HG03460 (cell line): ENCODE results near the gene PDE4B.
"Not testable (repeated sequence)": the region's sequence is repeated elsewhere in the genome, so short reads cannot be mapped to it uniquely, and the experiment has no call there.

Source experiments
- ATAC-seq: cut with Tn5 transposase; IDR thresholded peaks from one replicate; pipeline ENCODE4 v1.9.1; 2021; ENCODE audit not compliant: unreplicated experiment

PDE4B gene

DNA sequence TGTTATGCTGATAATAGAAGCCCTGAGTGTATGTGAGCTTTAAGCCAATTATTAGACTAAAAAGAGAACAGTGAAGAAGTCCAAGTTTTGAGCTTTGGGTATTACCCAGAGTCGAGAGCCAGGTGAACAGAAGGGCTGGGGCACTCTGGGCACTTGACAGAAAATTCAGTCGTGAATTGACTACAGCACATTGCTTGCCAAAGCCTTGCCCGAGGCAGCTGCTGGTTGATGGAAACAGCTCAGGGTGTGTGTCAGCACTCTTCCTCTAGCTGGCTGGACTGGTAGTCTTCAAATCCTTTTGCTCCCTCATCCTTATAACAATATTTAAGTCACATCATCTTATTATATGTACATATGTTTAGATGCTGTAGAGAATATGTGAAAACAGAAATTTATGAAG lies 21.3 kb downstream of the PDE4B start:
- no peak for ATAC-seq

DNA sequence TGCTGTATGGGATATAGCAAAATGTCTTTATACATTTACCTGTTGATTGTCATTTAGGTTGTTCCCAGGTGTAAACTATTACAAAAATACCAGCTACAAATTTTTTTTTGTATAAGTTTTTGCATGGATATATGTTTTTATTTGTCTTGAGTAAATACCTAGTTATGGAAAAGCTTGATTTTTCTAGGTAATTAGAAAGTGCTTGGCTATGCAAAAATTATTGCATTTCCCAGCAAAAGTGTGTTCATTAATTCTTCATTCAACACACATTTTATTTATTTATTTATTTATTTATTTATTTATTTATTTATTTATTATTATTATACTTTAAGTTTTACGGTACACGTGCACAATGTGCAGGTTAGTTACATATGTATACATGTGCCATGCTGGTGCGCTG lies 22.1 kb downstream of the PDE4B start:
- no peak for ATAC-seq

DNA sequence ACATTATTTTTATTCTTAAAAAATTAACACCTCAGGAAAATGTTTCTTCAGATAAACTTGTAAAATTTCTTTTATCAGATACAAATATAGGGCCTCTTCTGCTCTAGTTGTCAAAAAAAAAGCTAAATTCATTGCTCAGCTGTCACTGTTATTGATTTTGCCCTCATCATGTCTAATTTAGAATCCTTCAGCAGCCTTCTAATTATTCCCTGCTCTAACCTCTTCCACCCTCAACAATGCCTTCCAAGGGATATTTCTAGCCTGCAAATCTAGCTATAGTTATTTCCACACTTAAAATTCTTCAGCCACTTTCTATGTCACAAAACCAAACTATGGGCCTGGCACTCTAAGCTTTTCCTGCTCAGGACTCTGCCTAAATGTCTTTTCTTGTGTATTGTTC lies 25.2 kb downstream of the PDE4B start:
- no peak for ATAC-seq

DNA sequence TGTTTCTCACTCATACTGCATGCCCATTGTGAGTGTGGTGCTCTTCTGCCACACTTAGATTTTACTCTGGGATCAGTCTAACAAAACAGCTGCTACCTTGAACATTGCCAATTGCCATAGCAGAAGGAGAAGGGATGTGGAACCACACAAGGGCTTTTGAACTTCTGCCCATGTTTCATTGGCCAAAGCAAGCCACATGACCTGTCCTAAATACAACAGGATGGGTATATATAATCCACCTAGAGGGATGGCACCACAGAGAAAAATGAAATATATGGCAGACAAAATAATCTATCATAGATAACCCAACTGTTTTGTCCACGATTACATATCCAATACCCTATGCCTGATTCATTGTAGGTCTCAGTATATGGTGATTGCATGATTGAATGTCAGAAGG lies 26.3 kb downstream of the PDE4B start:
- no peak for ATAC-seq

DNA sequence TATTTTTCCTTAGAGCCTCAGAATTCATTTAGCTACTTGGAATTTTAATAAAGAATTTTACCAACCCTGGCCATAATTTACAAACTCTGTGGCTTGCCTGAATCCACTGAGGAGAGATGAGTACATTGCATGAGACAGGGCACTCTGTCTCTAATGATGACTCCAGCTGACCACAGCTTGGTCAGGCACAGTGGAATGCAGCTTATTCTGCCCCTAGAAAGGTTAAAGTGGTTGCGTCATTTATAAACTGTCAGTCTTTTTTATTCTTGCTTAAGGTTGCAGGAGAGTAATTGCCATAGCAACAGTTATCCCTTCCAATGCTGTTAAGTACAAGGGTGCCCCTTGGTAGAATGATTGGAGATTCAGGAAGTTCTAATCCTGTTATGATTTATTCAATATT lies 28.3 kb downstream of the PDE4B start:
- no peak for ATAC-seq

DNA sequence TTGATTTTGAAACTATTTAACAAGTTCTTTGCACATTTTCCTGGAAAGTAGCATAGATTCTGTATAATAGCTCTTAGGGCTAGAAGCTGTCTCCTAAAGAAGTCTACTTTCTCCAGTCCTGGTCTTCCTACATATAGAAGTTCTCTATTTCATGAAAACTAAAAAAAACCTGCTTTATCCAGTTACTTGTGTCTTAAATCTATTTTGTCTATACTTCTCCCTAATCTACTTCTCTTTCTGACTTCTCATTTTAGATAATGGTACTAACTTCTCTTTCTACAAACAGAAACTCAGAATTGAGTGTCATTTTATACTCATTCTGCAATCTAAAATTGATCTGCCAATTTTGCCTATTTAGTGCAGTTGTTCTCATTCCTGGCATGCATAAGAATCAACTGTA lies 28.7 kb downstream of the PDE4B start:
- ATAC-seq: no peak

DNA sequence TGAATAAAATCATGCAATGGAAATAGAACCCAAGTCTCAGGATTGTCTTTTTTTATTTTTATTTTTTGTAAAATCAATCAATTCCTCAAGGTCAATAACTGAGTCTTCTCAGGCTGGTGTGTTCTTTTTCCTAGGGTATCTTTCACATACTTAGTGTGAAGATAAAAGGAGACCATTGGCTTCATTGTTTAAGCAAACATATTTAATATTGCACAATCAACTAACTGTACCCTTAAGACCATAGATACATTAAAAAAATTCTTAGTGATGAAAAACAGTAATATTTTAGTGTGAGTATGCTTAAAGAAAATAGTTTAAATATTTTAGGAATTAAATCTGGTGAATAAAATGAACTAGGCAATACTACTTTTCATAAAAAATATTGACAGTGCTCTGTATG lies 31.4 kb downstream of the PDE4B start:
- no peak for ATAC-seq

DNA sequence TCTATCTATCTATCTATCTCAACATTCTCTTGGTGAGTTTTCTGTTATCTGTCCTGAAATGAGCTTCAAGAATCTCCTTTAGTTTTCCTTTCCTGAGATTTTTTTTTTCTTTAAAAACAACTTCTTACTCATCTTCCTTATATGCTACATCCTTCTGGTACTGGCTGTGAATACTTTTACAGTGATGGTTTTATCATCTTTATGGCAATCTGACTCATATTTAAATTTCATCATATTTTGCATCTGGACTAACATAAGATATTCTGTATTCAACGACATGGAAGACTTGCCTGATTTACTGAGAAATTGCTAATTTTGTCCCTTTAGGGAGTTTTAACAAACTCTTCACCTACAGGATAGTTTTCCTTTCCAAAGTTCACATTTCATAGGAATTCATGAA lies 33.0 kb downstream of the PDE4B start:
- no peak for ATAC-seq

DNA sequence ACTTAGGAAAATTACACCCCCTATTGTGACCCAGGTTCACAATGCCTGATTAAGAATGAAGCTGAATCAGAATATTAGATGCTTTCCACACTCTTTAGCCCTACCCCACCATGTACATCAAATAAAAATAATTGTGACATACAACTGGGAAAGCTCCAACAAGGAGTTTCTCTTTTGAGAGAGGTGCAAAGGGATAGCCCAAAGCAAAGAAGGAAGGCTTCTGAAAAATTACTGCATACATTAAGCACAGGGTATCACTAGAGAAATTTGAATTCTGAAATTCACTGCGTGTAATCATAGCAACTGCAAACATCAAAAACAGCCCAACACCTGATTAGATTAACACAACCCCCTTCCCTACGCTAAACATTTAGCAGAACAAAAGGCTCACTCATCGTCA lies 34.1 kb downstream of the PDE4B start:
- no peak for ATAC-seq

DNA sequence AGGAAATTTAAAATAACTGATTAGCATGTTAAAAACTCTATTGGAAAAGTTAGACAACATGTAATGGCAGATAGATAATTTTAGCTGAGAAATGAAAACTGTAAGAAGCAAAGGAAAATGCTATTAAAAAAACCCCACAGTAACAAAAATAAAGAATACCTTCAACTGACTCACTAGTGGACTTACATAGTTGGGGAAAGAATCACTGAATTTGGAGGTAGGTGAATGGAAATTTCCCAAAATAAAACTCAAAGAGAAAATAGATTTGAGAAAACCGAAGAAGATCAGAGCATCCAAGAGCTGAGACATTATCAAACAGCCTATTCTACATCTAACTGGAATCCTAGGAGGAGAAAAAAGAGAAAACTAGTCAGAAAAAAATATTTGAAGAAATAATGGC lies 34.7 kb downstream of the PDE4B start:
- no peak for ATAC-seq

DNA sequence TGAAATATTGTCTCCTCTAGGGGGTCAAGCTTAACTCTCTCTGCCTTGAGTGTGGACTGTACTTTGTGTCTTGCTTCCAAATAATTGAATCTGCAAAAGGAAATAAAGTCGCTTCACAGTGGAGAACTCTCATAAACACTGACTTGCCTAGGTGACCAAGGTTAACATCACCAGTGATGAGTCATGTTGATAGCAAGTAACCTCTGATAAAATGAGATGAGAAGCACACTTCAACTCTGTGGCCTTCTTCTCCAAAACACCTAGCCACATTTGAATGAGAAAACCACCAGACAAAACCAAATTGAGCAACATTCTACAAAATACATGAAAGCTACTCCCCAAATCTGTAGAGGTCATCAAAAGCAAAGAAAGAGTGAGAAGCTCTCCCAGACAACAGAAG lies 37.6 kb downstream of the PDE4B start:
- ATAC-seq: peak; percentile 43

DNA sequence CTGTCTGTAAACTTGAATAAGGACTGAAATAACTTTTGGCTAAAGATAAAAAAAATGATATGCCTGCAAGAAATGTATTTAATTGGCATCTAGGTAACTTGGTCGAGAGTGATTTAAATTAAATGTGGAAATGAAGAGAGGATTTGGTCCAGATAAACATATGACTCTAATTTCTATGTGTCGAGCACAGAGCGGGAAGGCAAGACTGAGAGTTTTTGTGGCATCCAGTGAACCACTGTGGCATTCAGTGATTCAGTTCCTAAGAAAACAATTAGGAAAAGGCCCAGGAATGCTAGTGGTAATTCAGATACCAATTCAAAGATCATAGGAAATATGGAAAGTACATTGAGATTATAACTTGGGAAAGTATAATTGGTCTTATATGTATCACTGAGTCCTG lies 39.6 kb downstream of the PDE4B start:
- ATAC-seq: no peak

DNA sequence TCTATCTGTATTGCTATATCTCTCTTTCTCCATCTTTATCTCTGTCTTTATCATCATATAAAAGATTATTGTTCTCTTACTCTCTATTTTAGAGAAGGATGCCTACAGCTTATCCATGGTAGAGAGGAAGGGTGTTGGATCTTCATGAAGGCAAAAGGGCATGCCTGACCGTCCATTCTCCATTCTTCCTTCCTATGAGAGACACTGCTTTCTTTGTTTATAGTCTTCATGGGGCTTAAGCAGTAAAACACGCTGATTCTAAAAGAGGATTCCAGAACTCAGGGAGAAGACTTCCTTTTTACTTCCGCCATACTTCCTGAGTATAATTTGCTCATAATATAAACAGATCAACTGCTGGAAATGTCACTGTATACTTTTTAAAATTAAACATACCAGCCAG lies 44.0 kb downstream of the PDE4B start:
- ATAC-seq: no peak

DNA sequence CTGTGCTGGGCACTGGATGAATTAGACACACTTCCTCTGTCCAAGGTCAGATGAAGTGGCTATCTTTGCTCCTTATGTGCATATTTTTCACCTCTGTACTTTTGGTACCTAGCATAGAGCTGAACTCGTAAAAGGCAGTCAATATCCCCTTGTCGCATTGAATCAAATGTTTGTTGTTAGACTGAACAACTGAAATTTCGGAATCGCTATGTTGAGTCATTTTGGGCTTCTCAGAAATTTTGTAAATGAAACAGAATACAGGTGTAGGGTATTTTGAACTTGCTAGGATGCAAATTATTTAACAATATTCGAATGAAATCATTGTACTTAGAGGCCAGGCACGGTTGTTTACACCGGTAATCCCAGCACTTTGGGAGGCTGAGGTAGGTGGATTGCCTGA lies 48.0 kb downstream of the PDE4B start:
- no peak for ATAC-seq

DNA sequence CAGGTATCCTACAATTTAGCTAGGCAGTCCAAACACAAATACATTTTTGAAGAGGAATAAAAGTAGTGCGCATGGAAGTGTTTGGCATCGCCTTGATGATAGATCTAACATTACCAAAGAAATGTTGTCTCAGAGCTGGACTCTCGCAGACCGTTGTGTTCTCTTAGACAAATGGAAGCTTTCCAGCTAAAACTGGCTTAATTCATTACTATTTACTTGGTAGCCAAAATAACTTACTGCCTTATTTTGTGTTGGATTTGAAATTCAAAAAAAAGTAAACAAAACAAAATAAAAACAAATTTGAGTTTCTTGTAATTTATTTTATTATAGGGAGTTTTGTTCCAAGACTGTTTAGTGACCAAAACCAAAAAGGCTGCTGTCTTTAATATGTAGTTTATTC lies 51.6 kb downstream of the PDE4B start:
- no peak for ATAC-seq

DNA sequence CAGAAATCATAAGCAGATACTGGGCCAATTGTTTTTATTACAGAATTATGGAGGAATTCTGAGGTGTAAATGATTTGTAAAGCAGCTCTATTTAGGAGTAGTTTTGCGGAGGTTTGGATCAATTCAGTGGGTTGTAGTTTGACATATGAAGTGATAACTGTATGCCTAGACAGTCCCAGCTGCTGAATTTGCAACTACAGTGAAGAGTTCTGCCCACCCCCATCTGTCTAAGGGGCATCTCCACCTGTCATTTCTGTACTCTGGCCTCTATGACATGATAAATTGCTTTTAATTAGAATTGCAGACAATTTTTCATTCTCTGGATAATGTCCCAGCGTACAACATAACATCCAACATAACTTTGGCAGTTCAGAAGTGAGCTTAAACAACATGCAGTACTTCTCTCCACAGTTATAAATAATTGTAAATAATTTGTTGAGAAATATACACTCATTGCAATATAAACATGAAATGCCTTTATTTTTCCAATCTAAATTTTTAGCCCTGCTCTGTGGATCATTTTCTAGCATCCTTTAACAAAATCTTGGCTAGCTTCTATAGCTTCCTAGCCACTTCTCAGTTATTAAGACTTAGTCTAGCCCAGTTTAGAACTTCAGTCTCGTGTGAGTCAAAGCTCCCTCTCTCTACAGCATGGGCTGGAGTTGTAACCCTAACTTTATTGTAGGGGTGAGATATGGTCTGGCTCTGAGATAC lies 52.3 kb downstream of the PDE4B start:
- no peak for ATAC-seq

DNA sequence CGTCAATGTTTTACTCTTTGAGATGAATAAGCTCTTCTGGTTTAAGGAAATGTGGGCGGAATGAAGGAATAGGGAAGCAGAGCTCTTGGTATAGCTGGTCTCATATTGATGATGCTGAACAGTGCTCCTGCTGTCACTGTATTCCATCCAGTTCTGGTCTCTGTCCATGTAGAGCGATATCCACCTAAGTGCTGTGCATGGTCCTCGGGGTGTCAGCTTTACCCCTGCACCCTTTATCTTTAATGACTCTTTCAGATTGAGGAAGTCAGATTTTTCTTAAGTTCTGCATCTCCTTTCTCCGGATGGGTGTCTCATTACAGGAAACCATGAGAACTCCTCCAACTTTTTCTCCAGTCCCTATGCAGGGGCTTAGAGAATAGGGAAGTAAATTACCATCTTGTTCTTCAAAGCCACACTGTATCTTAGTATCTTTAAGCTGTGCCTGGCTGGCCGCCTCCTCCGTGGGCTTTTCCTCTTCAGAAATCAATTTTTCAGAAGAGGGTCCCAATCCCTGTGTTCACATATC lies 52.9 kb downstream of the PDE4B start:
- ATAC-seq: no peak

DNA sequence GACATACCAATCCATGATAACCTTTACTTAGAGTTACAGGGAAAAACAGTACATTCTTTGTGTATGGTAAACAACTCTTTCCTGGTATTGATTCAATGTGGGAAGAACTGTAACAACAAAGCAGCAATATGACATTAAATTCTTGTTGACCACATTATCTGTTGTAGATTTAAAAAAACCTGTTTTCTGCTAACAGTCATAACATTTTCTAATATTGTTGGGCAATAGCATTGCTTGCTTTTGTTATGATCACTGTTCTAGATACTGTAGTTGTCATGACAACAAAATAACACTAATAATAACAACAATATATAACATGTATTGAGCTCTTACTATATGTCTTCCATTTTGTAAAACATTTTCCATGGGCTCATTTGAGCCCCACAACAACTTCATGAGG lies 54.2 kb downstream of the PDE4B start:
- no peak for ATAC-seq

DNA sequence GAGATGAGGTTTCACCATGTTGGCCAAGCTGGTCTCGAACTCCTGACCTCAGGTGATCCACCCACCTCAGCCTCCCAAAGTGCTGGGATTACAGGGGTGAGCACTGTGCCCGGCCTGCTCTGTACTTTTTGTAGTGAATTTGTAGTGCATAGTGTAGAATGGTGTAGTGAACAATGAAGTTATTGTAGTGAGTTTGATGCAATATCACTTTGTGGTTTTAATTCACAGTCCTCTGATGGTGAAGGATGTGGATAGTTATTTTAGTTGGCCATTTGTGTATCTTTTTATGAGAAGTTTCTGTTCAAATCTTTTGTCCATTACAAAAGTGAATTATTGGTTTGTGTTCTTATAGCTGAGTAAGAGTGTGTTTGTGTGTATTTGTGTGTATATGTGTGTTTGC lies 57.6 kb downstream of the PDE4B start:
- ATAC-seq: no peak

DNA sequence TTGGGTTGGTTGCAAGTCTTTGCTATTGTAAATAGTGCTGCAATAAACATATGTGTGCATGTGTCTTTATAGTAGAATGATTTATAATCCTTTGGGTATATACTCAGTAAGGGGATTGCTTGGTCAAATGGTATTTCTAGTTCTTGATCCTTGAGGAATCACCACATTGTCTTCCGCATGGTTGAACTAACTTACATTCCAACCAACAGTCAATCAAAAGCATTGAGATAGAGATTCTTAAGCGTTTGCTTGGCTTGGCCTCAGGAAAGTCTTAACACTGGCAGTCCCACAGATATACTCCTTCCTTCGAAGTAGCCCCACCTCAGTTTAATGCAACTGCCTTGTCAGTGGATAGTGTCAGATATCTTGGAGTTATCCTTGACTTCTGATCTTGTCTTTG lies 63.9 kb downstream of the PDE4B start:
- ATAC-seq: not testable (repeated sequence)

DNA sequence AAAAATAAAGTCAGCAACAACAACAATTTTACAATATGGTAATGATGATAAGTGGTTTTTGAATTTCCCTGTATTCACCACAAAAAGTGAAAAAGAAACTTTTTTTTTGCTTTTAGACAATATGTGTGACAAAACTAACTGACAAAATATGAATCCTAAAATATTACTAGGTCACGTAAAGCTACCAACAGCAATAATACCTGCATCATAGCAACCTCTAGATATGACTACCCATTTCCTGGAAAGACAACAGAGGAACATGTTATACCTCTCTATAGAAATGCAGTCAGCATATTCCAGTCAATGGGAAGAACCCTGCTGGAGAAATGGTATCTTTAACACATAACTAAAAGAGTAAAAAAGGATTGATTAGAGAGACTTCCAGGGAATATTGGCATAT lies 73.7 kb downstream of the PDE4B start:
- no peak for ATAC-seq

DNA sequence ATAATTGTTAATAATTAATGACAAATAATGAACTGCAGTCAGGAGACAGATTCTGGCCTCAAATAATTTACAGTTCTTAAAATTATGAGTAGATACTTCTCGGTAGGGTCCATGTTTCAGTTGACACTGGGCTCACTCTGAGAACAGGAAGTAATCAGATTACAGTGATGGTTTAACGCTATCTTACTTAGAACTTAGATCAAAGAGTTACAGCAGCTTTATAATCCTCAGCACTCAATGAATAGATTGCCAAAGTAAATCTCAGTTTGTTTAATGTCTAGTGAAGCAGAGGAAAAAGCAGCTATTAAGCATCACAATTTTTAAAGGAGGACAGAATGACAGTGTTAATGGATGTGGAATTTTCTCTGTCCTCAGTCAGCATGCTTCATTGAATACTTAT lies 79.6 kb downstream of the PDE4B start:
- no peak for ATAC-seq

DNA sequence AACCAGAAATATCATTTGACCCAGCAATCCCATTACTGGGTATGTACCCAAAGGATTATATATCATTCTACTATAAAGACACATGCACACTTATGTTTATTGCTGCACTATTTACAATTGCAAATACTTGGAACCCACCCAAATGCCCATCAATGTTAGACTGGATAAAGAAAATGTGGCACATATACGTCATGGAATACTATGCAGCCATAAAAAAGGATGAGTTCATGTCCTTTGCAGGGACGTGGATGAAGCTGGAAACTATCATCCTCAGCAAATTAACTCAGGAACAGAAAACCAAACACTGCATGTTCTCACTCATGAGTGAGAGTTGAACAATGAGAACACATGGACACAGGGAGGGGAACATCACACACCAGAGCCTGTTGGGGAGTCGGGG lies 85.6 kb downstream of the PDE4B start:
- not testable (repeated sequence) for ATAC-seq
